Stomach smooth muscle (tissue), 2 donors: ENCODE data around the gene CBX5.
"Not testable (repeated sequence)": the region's sequence is repeated elsewhere in the genome, so short reads cannot be mapped to it uniquely, and the experiment has no call there.

ENCODE experiments used
- H3K27ac ChIP-seq: one replicate; pipeline ENCODE4 v1.7.0; 2013; ENCODE audit warnings: mild to moderate bottlenecking, low read length, inconsistent platforms
- H3K27me3 ChIP-seq, 2 donors: one replicate each; pipeline ENCODE4 v1.7.0; 2013; ENCODE audit warnings: low read length in 2 of 2; ENCODE audit not compliant: insufficient read depth in 2 of 2, control insufficient read depth in 1 of 2
- H3K36me3 ChIP-seq, 2 donors: one replicate each; pipeline ENCODE4 v1.7.0; 2013; ENCODE audit warnings: low read length in 2 of 2; ENCODE audit not compliant: control insufficient read depth in 2 of 2, insufficient read depth in 2 of 2
- H3K4me1 ChIP-seq: one replicate; pipeline ENCODE4 v1.7.0; 2013; ENCODE audit warnings: low read length; ENCODE audit not compliant: control insufficient read depth, insufficient read depth
- H3K4me3 ChIP-seq, 2 donors: one replicate each; pipeline ENCODE4 v1.7.0; 2013; ENCODE audit warnings: low read length in 2 of 2
- H3K9ac ChIP-seq, 2 donors: one replicate each; pipeline ENCODE4 v1.7.0; 2013; ENCODE audit warnings: low read length in 2 of 2, mild to moderate bottlenecking in 1 of 2
- H3K9me3 ChIP-seq, 2 donors: one replicate each; pipeline ENCODE4 v1.7.0; 2013; ENCODE audit warnings: low read length in 2 of 2; ENCODE audit not compliant: control insufficient read depth in 2 of 2
- donor health status: healthy.
- donor health status: Pancreatic carcinoma.

The CBX5 gene

GRCh38 chr12:54292931-54293241 lies 13.0 kb upstream of the CBX5 start:
- Histone ChIP-seq H3K9ac (no peak overlapping the region), H3K4me1 (no peaks in the 10 kb centered on the region), H3K27me3 (no peaks in the 10 kb centered on the region), H3K9me3 (no peaks in the 10 kb centered on the region), H3K36me3 (peaks cover 1 to 2% of the 10 kb centered on the region in 2 donors), H3K4me3 (no peak overlapping the region), H3K27ac (no peak overlapping the region)

- no peaks in the 10 kb centered on the region for H3K9me3 ChIP-seq
- H3K36me3 ChIP-seq: peaks cover 7 to 8% of the 10 kb centered on the region in 2 donors
- no peak overlapping the region for H3K9ac ChIP-seq
- H3K27ac ChIP-seq: no peak overlapping the region
- H3K4me3 ChIP-seq: no peak overlapping the region
- H3K27me3 ChIP-seq: no peaks in the 10 kb centered on the region
- no peaks in the 10 kb centered on the region for H3K4me1 ChIP-seq
These were observed 12.4 kb upstream of the CBX5 start for GRCh38 chr12:54292083-54292930.

GRCh38 chr12:54287261-54288157 lies 7.6 kb upstream of the CBX5 start:
- peaks cover 21% of the 10 kb centered on the region for H3K4me1 ChIP-seq
- no peaks in the 10 kb centered on the region for H3K9me3 ChIP-seq
- H3K36me3 ChIP-seq: peaks cover 42 to 44% of the 10 kb centered on the region in 2 donors
- no peak overlapping the region for H3K27ac ChIP-seq
- no peak overlapping the region for H3K4me3 ChIP-seq
- no peak overlapping the region for H3K9ac ChIP-seq
- H3K27me3 ChIP-seq: no peaks in the 10 kb centered on the region

- Histone ChIP-seq H3K4me1 (peaks cover 30% of the 10 kb centered on the region), H3K27ac (no peak overlapping the region)
These were observed 6.4 kb upstream of the CBX5 start for GRCh38 chr12:54286042-54287030.

GRCh38 chr12:54285150-54286041 lies 5.5 kb upstream of the CBX5 start:
- Histone ChIP-seq H3K4me3 (peak overlapping the region in 1 of 2 donors; percentile 3), H3K27me3 (no peaks in the 10 kb centered on the region), H3K36me3 (peaks cover 45 to 54% of the 10 kb centered on the region in 2 donors), H3K9ac (no peak overlapping the region), H3K4me1 (peaks cover 31% of the 10 kb centered on the region), H3K27ac (no peak overlapping the region), H3K9me3 (no peaks in the 10 kb centered on the region)

More at GRCh38 chr12:54286042-54287030, 6.4 kb upstream of the CBX5 start:
- no peak overlapping the region for H3K9ac ChIP-seq
- H3K9me3 ChIP-seq: no peaks in the 10 kb centered on the region
- H3K4me3 ChIP-seq: no peak overlapping the region
- H3K36me3 ChIP-seq: peaks cover 45 to 54% of the 10 kb centered on the region in 2 donors
- no peaks in the 10 kb centered on the region for H3K27me3 ChIP-seq

GRCh38 chr12:54284070-54284780 lies 4.3 kb upstream of the CBX5 start:
- H3K27me3 ChIP-seq, H3K9me3 ChIP-seq, H3K9ac ChIP-seq, H3K4me3 ChIP-seq, H3K27ac ChIP-seq: not testable (repeated sequence)
- peaks cover 31% of the 10 kb centered on the region for H3K4me1 ChIP-seq
- peaks cover 45 to 54% of the 10 kb centered on the region in 2 donors for H3K36me3 ChIP-seq

GRCh38 chr12:54282949-54283593 lies 3.1 kb upstream of the CBX5 start:
- Histone ChIP-seq H3K4me1 (peaks cover 35% of the 10 kb centered on the region), H3K36me3 (peaks cover 44 to 54% of the 10 kb centered on the region in 2 donors), H3K27ac (no peak overlapping the region), H3K27me3 (no peaks in the 10 kb centered on the region), H3K9ac (peak overlapping the region; percentile 1 to 29), H3K9me3 (no peaks in the 10 kb centered on the region), H3K4me3 (peak overlapping the region in 1 of 2 donors; percentile 30)

- Histone ChIP-seq H3K4me1 (peaks cover 40% of the 10 kb centered on the region), H3K36me3 (peaks cover 33 to 42% of the 10 kb centered on the region in 2 donors), H3K9ac (peak overlapping the region; percentile 96 to 98), H3K27ac (peak overlapping the region; percentile 91), H3K4me3 (peak overlapping the region; percentile 86 to 100)
- H3K9me3 ChIP-seq, H3K27me3 ChIP-seq: not testable (repeated sequence)
These were observed 1.8 kb upstream of the CBX5 start for GRCh38 chr12:54281694-54282093.

- Histone ChIP-seq H3K4me3 (peak overlapping the region; percentile 86 to 100), H3K4me1 (peaks cover 40% of the 10 kb centered on the region)
These were observed 1.3 kb upstream of the CBX5 start for GRCh38 chr12:54281261-54281638.

More at GRCh38 chr12:54281261-54281638, 1.3 kb upstream of the CBX5 start:
- Histone ChIP-seq H3K36me3 (peaks cover 32 to 38% of the 10 kb centered on the region in 2 donors), H3K9ac (peak overlapping the region; percentile 96 to 98), H3K27ac (peak overlapping the region; percentile 91)
- H3K27me3 ChIP-seq, H3K9me3 ChIP-seq: not testable (repeated sequence)
